Loucy (cell line): Measurements from ENCODE around the gene PLIN5.

ENCODE experiments used
- EZH2phosphoT487 ChIP-seq: fragments of 200-600 bp; IDR thresholded peaks from 2 replicates; pipeline ENCODE4 v1.6.1; 2018; ENCODE audit warnings: antibody characterized with exemption, mild to moderate bottlenecking, moderate library complexity, borderline replicate concordance
- TF ChIP-seq, protein P1 (sequence below): fragments of 200-600 bp; sonication (generic); conservative IDR thresholded peaks from 2 replicates; pipeline ENCODE4 v1.5.1; 2014; ENCODE audit warnings: mild to moderate bottlenecking, antibody characterized with exemption, low read length

DNA sequence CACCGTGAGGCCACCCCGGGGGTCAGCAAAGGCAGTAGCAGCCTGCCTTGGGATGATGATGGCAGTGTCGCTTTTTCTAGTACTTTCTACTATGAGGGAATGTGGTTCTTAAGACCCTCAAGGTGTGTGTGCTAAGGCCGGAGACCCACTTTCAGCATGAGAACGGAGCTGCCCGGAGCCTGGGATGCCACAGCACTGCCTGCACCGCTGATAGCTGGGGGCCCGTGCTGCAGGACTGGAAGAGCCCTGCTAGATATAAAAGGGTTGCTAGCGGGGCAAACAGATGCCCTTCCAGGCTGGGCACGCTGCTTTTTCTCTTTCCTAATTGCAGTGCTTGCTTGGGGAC, 31.2 kb downstream of the PLIN5 start:
- TF ChIP-seq, protein P1, sequence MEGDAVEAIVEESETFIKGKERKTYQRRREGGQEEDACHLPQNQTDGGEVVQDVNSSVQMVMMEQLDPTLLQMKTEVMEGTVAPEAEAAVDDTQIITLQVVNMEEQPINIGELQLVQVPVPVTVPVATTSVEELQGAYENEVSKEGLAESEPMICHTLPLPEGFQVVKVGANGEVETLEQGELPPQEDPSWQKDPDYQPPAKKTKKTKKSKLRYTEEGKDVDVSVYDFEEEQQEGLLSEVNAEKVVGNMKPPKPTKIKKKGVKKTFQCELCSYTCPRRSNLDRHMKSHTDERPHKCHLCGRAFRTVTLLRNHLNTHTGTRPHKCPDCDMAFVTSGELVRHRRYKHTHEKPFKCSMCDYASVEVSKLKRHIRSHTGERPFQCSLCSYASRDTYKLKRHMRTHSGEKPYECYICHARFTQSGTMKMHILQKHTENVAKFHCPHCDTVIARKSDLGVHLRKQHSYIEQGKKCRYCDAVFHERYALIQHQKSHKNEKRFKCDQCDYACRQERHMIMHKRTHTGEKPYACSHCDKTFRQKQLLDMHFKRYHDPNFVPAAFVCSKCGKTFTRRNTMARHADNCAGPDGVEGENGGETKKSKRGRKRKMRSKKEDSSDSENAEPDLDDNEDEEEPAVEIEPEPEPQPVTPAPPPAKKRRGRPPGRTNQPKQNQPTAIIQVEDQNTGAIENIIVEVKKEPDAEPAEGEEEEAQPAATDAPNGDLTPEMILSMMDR: no peak
- TF ChIP-seq EZH2phosphoT487: no peak
